ENCODE measurements around the gene MAT2B. TPM values are rescaled to one million over a fixed set of nuclear protein-coding genes. Genes with fewer than 3 reads are reported as not detected.

MAT2B gene
- total RNA-seq, 2 experiments from 2014 or later, result 33.0 to 34.7 TPM

GRCh38 chr5:163531272-163531671, 25.9 kb downstream of the MAT2B start:
- DNase-seq (no peak), ATAC-seq (ENCODE audit: poor library complexity) (no peak)
- no peaks in the 10 kb centered on the region for H3K4me1 ChIP-seq (ENCODE audit: insufficient read depth, low read length)
- Mint-ChIP-seq H3K27ac (no peak overlapping the region), H3K9me3 (no peaks in the 10 kb centered on the region), H3K27me3 (peaks cover 10% of the 10 kb centered on the region), H3K4me3 (no peak overlapping the region), H3K4me1 (ENCODE audit: low read depth) (no peaks in the 10 kb centered on the region), H3K36me3 (ENCODE audit: low read depth) (no peaks in the 10 kb centered on the region)
- H3K4me3 ChIP-seq (ENCODE audit: low read length), result no peak overlapping the region
- peaks cover 0 to 3% of the 10 kb centered on the region in 2 experiments for H3K27me3 ChIP-seq (ENCODE audit: control insufficient read depth in 1 of 2, insufficient read depth in 2 of 2, low read length in 2 of 2)
- H3K36me3 ChIP-seq (ENCODE audit: insufficient read depth, low read length), result no peaks in the 10 kb centered on the region
- intact Hi-C loops (cut with DNase I, micrococcal nuclease), result loop anchor here in 1 of 2 experiments (10.0 kb wide), 1 partner anchor 396 kb away; no protein-coding TSS in a partner anchor
- CTCF ChIA-PET, result no interaction called here
- POLR2A ChIA-PET, result no interaction called here
- no peaks in the 10 kb centered on the region for H3K9me3 ChIP-seq (ENCODE audit: control insufficient read depth in 1 of 2, insufficient read depth in 1 of 2, low read length in 2 of 2)
- H3K27ac ChIP-seq (ENCODE audit: low read depth in 1 of 2, low read length in 2 of 2), result no peak overlapping the region
- TF ChIP-seq CTCF (IDR thresholded peaks at IDR 0.05), result no peak

- Mint-ChIP-seq H3K9me3 (no peaks in the 10 kb centered on the region), H3K4me3 (no peak overlapping the region), H3K36me3 (ENCODE audit: low read depth) (no peaks in the 10 kb centered on the region), H3K27ac (no peak overlapping the region), H3K4me1 (ENCODE audit: low read depth) (no peaks in the 10 kb centered on the region), H3K27me3 (peaks cover 18% of the 10 kb centered on the region)
- POLR2A ChIA-PET, result interaction anchor here (0.6 kb wide), 1 partner anchor 21 kb away, joined by 3 read pairs; no protein-coding TSS in a partner anchor
- CTCF ChIA-PET, result no interaction called here
- DNase-seq (no peak), ATAC-seq (ENCODE audit: poor library complexity) (no peak)
- H3K36me3 ChIP-seq (ENCODE audit: insufficient read depth, low read length), result no peaks in the 10 kb centered on the region
- H3K9me3 ChIP-seq (ENCODE audit: control insufficient read depth in 1 of 2, insufficient read depth in 1 of 2, low read length in 2 of 2), result no peaks in the 10 kb centered on the region
- H3K27ac ChIP-seq (ENCODE audit: low read depth in 1 of 2, low read length in 2 of 2), result no peak overlapping the region
- intact Hi-C loops (cut with DNase I, micrococcal nuclease), result loop anchor here in 1 of 2 experiments (10.0 kb wide), 1 partner anchor 398 kb away; no protein-coding TSS in a partner anchor
- H3K27me3 ChIP-seq (ENCODE audit: control insufficient read depth in 1 of 2, insufficient read depth in 2 of 2, low read length in 2 of 2), result peaks cover 0 to 3% of the 10 kb centered on the region in 2 experiments
- no peaks in the 10 kb centered on the region for H3K4me1 ChIP-seq (ENCODE audit: insufficient read depth, low read length)
- H3K4me3 ChIP-seq (ENCODE audit: low read length), result no peak overlapping the region
- TF ChIP-seq CTCF (IDR thresholded peaks at IDR 0.05), result no peak
These were observed 27.0 kb downstream of the MAT2B start for GRCh38 chr5:163532171-163533084.

- TF ChIP-seq CTCF (IDR thresholded peaks at IDR 0.05), result no peak
- intact Hi-C loops (cut with DNase I, micrococcal nuclease), result loop anchor here in 1 of 2 experiments (10.0 kb wide), 1 partner anchor 398 kb away; no protein-coding TSS in a partner anchor
- Mint-ChIP-seq H3K4me3 (no peak overlapping the region), H3K27me3 (peaks cover 22% of the 10 kb centered on the region), H3K4me1 (ENCODE audit: low read depth) (no peaks in the 10 kb centered on the region), H3K9me3 (no peaks in the 10 kb centered on the region), H3K36me3 (ENCODE audit: low read depth) (no peaks in the 10 kb centered on the region), H3K27ac (no peak overlapping the region)
- ChIA-PET CTCF (interaction anchor here (1.0 kb wide), 1 partner anchor 10 kb away, joined by 3 read pairs; no protein-coding TSS in a partner anchor), POLR2A (interaction anchor here (0.6 kb wide), 1 partner anchor 22 kb away, joined by 3 read pairs; no protein-coding TSS in a partner anchor)
- no peak for ATAC-seq (ENCODE audit: poor library complexity)
- no peaks in the 10 kb centered on the region for H3K36me3 ChIP-seq (ENCODE audit: insufficient read depth, low read length)
- no peak overlapping the region for H3K4me3 ChIP-seq (ENCODE audit: low read length)
- no peaks in the 10 kb centered on the region for H3K4me1 ChIP-seq (ENCODE audit: insufficient read depth, low read length)
- no peaks in the 10 kb centered on the region for H3K9me3 ChIP-seq (ENCODE audit: control insufficient read depth in 1 of 2, insufficient read depth in 1 of 2, low read length in 2 of 2)
- H3K27ac ChIP-seq (ENCODE audit: low read depth in 1 of 2, low read length in 2 of 2), result no peak overlapping the region
- H3K27me3 ChIP-seq (ENCODE audit: control insufficient read depth in 1 of 2, insufficient read depth in 2 of 2, low read length in 2 of 2), result peaks cover 0 to 3% of the 10 kb centered on the region in 2 experiments
- no peak for DNase-seq
These were observed 27.8 kb downstream of the MAT2B start for GRCh38 chr5:163533223-163533622.
